Upper lobe of left lung (tissue), 6 donors: ENCODE results near the gene MSMB. TPM values are rescaled to one million over a fixed set of nuclear protein-coding genes. Genes with fewer than 3 reads are reported as not detected.
"Not testable (repeated sequence)": the region's sequence is repeated elsewhere in the genome, so short reads cannot be mapped to it uniquely, and the experiment has no call there.

Source experiments
- ATAC-seq, 2 donors: fragments of 200-7000 bp; cut with Tn5 transposase; one replicate each; pipeline ENCODE4 v1.9.1; 2022; ENCODE audit warnings: mild to moderate bottlenecking in 2 of 2, moderate library complexity in 2 of 2; ENCODE audit not compliant: low FRiP score in 2 of 2
- DNase-seq, 2 donors: peaks; one replicate each; pipeline ENCODE4 v3.0.0-alpha.2; 2019 to 2020
- H3K27ac ChIP-seq, 4 donors: fragments of 200-600 bp; sonication (generic); one replicate each; pipeline ENCODE4 v1.5.1; 2016 to 2019
- H3K27me3 ChIP-seq, 4 donors: fragments of 200-600 bp; sonication (generic); one replicate each; pipeline ENCODE4 v1.5.1; 2017 to 2019
- H3K36me3 ChIP-seq, 4 donors: fragments of 200-600 bp; sonication (generic); one replicate each; pipeline ENCODE4 v1.5.1; 2016 to 2019
- H3K4me1 ChIP-seq, 4 donors: fragments of 200-600 bp; sonication (generic); one replicate each; pipeline ENCODE4 v1.5.1; 2018 to 2019
- H3K4me3 ChIP-seq, 4 donors: fragments of 200-600 bp; sonication (generic); one replicate each; pipeline ENCODE4 v1.5.1; 2017 to 2019; ENCODE audit warnings: mild to moderate bottlenecking in 2 of 4, moderate library complexity in 1 of 4
- H3K9me3 ChIP-seq, 4 donors: fragments of 200-600 bp; sonication (generic); one replicate each; pipeline ENCODE4 v1.5.1; 2018 to 2019
- CTCF ChIP-seq, 6 experiments: fragments of 450-650 bp in 4 of 6; fragments of 200-600 bp in 2 of 6; sonication (generic) in 2 of 6; IDR thresholded peaks; one replicate each; pipeline ENCODE4 v1.5.1; 2016 to 2019; ENCODE audit warnings: antibody characterized with exemption in 6 of 6
- EP300 ChIP-seq, 4 donors: sonication (generic); formaldehyde crosslinking; IDR thresholded peaks; one replicate each; pipeline ENCODE4 v1.5.1; 2017; ENCODE audit warnings: antibody characterized with exemption in 4 of 4, control low read depth in 2 of 4
- POLR2A ChIP-seq, 4 donors: fragments of 450-650 bp; IDR thresholded peaks; one replicate each; pipeline ENCODE4 v1.5.1; 2016 to 2017; ENCODE audit warnings: antibody characterized with exemption in 4 of 4, mild to moderate bottlenecking in 2 of 4
- POLR2AphosphoS5 ChIP-seq, 2 donors: sonication (generic); formaldehyde crosslinking; IDR thresholded peaks; one replicate each; pipeline ENCODE4 v1.5.1; 2017; ENCODE audit warnings: antibody characterized with exemption in 2 of 2
- WGBS, 2 donors: methylation state at CpG; one replicate each; pipeline ENCODE4 v1.1.5; 2017 to 2018; 5-methylcytosine and 5-hydroxymethylcytosine counted together
- total RNA-seq, 6 donors: library from RNA; depleted of rRNA in 4 of 6; stranded (reverse); fragments of >200 nt in 4 of 6; gene quantifications; one replicate each; pipeline versions ENCODE4 v1.1.0 to v1.2.1, GENCODE V29; 2016 to 2021
- donor health status: DM: no; HTN: no; CAD: no; lungs with moderate emphysema.
- donor health status: DM: no; HTN: yes; CAD: no; lungs with severe emphysema.

MSMB gene
- total RNA-seq, 6 donors from 2014 or later, result 7.8 TPM; not detected in 5

DNA sequence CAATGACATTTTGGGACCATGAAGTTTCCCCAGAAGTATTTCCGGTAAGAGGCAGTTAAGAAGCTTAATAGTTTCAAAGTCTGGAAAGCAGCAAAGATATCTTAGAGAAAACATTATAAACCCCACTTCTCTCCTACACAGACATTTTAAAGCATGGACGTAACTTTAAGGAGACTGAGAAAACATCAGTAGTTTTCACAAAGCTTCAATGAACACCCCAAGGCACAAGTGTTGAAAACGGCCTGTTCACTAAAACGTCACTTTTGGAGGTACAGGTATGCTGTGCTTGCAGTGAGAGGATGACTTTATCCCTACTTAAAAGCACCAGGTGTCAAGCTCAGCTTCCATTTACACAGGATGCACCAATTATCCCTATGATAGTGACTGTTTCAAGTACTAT lies 40.7 kb downstream of the MSMB start:
- Histone ChIP-seq H3K4me3 (no peak overlapping the region), H3K36me3 (peaks cover 46 to 92% (median 80%) of the 10 kb centered on the region in 4 donors), H3K27ac (no peak overlapping the region), H3K27me3 (no peaks in the 10 kb centered on the region), H3K4me1 (peaks cover 0 to 7% (median 3%) of the 10 kb centered on the region in 4 donors), H3K9me3 (no peaks in the 10 kb centered on the region)
- no peak for DNase-seq
- ATAC-seq, result no peak
- no peak for TF ChIP-seq POLR2AphosphoS5 (IDR thresholded peaks at IDR 0.05)
- no peak for TF ChIP-seq CTCF (IDR thresholded peaks at IDR 0.05)
- TF ChIP-seq EP300 (IDR thresholded peaks at IDR 0.05), result no peak
- TF ChIP-seq POLR2A (IDR thresholded peaks at IDR 0.05), result no peak
- WGBS, 2 donors, result 78 to 91% methylated on average over 4 of the region's 4 CpGs

- TF ChIP-seq POLR2AphosphoS5 (IDR thresholded peaks at IDR 0.05) (no peak), CTCF (IDR thresholded peaks at IDR 0.05) (no peak), EP300 (IDR thresholded peaks at IDR 0.05) (no peak), POLR2A (IDR thresholded peaks at IDR 0.05) (no peak)
- Histone ChIP-seq H3K4me3 (no peak overlapping the region), H3K9me3 (no peaks in the 10 kb centered on the region), H3K4me1 (peaks cover 0 to 3% (median 3%) of the 10 kb centered on the region in 4 donors), H3K27me3 (no peaks in the 10 kb centered on the region), H3K36me3 (peaks cover 43 to 88% (median 77%) of the 10 kb centered on the region in 4 donors), H3K27ac (no peak overlapping the region)
- 95 to 99% methylated on average over 2 of the region's 2 CpGs for WGBS, 2 donors
- ATAC-seq (no peak), DNase-seq (no peak)
Observed at GRCh38 chr10:46004963-46005362, 41.1 kb downstream of the MSMB start.

DNA sequence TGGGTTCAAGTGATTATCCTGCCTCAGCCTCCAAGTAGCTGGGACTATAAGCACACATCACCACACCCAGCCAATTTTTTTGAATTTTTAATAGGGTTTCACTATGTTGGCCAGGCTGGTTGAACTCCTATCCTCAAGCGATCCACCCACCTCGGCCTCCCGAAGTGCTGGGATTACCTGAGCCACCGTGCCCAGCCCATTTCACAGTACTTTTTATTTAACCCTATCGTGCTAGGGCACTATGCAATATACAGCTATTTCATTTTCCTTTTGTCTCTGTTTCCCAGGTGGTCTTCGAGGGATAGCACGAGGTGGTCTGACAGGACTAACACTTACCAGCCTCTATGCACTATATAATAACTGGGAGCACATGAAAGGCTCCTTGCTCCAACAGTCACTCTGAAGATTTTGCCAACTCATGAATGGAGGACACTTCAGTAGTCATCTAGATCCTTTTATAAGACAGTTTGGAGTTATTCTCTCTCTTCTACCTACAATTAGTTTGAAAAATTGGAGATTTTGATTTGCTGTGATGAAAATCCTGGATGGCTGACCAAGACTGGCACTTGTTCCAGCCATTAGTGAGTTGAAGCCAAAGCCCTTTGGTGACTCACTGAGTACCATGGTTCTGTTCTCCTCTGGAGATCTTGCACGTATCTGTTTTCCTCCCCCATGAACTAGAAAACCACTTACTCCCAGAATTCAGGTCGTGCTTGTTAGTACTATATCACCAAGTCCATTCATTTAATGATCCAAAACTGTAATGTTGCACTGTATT lies 43.0 kb downstream of the MSMB start:
- no peak overlapping the region for H3K27ac ChIP-seq
- DNase-seq (no peak), ATAC-seq (no peak)
- H3K36me3 ChIP-seq, result peaks cover 28 to 70% (median 66%) of the 10 kb centered on the region in 4 donors
- no peaks in the 10 kb centered on the region for H3K9me3 ChIP-seq
- TF ChIP-seq POLR2A (IDR thresholded peaks at IDR 0.05) (no peak), EP300 (IDR thresholded peaks at IDR 0.05) (no peak), POLR2AphosphoS5 (IDR thresholded peaks at IDR 0.05) (no peak), CTCF (IDR thresholded peaks at IDR 0.05) (no peak)
- no peak overlapping the region for H3K4me3 ChIP-seq
- no peaks in the 10 kb centered on the region for H3K27me3 ChIP-seq
- H3K4me1 ChIP-seq, result no peaks in the 10 kb centered on the region
- 94% methylated on average over 9 of the region's 9 CpGs for WGBS, 2 donors

- WGBS, 2 donors, result 89 to 94% methylated on average over 7 of the region's 7 CpGs
- not testable (repeated sequence) for H3K27me3 ChIP-seq, ATAC-seq, H3K27ac ChIP-seq, H3K9me3 ChIP-seq, DNase-seq, H3K4me3 ChIP-seq, H3K4me1 ChIP-seq
- H3K36me3 ChIP-seq, result peaks cover 28 to 64% (median 61%) of the 10 kb centered on the region in 4 donors
Observed at GRCh38 chr10:46002189-46002687, 43.8 kb downstream of the MSMB start.

GRCh38 chr10:46001187-46001756 lies 44.8 kb downstream of the MSMB start:
- H3K4me1 ChIP-seq, result peaks cover 0 to 7% (median 2%) of the 10 kb centered on the region in 4 donors
- no peak for ATAC-seq
- H3K36me3 ChIP-seq, result peaks cover 25 to 56% (median 51%) of the 10 kb centered on the region in 4 donors
- no peak overlapping the region for H3K27ac ChIP-seq
- TF ChIP-seq POLR2AphosphoS5 (IDR thresholded peaks at IDR 0.05) (no peak), EP300 (IDR thresholded peaks at IDR 0.05) (no peak), CTCF (IDR thresholded peaks at IDR 0.05) (no peak), POLR2A (IDR thresholded peaks at IDR 0.05) (no peak)
- 78 to 80% methylated on average over 5 of the region's 5 CpGs for WGBS, 2 donors
- DNase-seq, result no peak
- no peaks in the 10 kb centered on the region for H3K9me3 ChIP-seq
- H3K27me3 ChIP-seq, result no peaks in the 10 kb centered on the region
- H3K4me3 ChIP-seq, result no peak overlapping the region
